NCI-H748 treated with DMSO at 0.1 percent for 48 hours (cell line): ENCODE measurements around the gene SLC44A1.
"Not testable (repeated sequence)": the region's sequence is repeated elsewhere in the genome, so short reads cannot be mapped to it uniquely, and the experiment has no call there.

ENCODE experiments used
- DNase-seq: peaks from one replicate; lab custom pipeline; 2025; lab: John Stamatoyannopoulos, UW

The SLC44A1 gene

DNA sequence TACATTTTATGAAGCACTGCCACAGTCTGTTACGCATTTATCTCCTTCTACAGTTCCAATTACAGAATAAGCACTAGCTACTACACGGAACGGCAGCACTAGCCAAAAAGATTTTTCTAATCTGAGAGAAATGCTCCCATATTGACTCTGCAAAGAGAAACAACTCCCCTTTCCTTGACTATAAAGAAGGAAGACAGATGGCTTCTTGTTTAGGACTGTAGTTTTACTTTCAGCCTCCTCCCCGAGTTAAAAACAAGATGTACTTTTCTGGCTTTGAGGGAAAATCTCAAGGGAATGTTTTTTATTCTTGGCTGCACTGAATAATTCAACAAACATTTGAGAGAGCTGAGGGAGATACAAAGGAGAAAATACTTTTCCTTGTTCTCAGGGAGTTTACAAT, 1.9 kb upstream of the SLC44A1 start:
- no peak for DNase-seq

DNA sequence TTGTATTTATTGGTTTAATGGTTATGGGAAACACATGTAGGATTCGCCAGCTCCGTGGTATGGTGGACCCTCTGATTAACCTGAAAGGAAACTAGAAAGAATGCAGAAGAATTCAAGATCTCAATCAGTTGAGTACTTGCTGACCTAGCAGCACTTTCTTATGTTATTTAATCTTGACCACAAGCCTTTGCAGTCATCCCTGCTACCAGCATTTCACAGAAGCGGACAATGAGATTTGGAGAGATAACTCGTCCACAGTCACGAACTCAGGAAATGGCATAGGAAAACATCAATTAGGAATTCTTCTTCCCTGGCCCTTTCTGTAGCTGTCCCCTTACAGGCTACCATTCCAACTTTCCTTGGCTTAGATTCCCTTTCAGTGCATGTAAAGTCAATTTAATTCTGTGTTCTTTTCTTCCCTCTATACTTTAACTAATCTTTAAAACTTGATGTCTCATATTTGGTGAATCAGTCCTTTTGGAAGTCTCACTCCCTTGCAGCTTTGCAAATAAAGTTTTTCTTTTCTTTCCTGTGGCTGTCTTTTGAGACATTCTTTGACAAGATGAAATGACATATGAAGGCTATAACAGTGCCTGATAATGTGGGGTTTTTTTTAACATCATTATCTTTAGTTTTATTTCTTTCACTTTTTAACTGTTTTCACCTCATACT, 1.3 kb upstream of the SLC44A1 start:
- DNase-seq, result no peak

DNA sequence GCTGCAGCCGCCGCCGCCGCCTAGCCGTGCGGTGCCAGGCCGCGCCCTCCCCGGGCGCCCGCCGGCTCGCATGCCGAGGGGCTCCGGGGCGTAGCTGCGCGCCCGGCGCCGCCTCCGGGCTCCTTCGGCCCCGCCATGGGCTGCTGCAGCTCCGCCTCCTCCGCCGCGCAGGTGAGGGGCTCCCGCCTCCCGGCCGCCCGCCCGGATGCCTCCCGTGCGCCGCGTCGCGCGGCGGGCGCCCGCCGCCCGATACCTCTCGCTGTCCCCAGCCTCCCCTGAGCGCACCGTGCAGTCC, 230 bp downstream of the SLC44A1 start:
- no peak for DNase-seq

- DNase-seq, result peak; percentile 59
These were observed 809 bp downstream of the SLC44A1 start for GRCh38 chr9:105245029-105245890.

DNA sequence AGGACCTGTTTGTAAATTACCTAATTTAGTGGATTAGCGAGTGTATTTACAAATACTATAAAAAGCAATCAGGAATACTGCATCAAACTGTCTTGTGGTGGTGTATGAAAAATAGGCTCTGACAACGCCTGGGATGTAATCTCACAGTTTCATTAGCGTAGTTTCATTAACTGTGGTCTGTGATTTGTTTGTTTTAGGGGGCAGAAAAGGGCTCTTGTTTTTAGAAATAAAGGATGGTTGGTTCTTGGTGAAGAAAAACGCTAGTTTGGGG, 1.4 kb downstream of the SLC44A1 start:
- DNase-seq, result no peak

- no peak for DNase-seq
These were observed 2.3 kb downstream of the SLC44A1 start for GRCh38 chr9:105246656-105247173.

GRCh38 chr9:105248691-105249090, 4.2 kb downstream of the SLC44A1 start:
- no peak for DNase-seq

DNA sequence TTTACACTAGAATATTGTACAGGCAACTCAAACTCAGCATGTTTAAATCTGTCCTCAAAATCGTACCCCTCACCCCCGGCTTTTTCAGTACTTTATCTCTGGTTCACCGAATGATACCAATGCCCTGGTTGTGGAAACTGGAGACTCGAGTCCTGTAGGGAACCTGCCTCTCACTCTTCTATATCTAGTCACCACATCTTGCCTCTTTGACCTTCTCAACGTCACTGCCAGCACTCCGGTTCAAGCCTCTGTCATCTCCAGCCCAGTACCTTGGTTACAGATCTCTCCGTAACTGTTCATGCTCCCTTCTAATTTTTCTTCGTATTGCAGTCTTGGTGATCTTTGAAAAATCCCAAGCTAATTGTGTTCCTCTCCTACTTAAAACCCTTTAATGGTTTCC, 6.7 kb downstream of the SLC44A1 start:
- no peak for DNase-seq

DNA sequence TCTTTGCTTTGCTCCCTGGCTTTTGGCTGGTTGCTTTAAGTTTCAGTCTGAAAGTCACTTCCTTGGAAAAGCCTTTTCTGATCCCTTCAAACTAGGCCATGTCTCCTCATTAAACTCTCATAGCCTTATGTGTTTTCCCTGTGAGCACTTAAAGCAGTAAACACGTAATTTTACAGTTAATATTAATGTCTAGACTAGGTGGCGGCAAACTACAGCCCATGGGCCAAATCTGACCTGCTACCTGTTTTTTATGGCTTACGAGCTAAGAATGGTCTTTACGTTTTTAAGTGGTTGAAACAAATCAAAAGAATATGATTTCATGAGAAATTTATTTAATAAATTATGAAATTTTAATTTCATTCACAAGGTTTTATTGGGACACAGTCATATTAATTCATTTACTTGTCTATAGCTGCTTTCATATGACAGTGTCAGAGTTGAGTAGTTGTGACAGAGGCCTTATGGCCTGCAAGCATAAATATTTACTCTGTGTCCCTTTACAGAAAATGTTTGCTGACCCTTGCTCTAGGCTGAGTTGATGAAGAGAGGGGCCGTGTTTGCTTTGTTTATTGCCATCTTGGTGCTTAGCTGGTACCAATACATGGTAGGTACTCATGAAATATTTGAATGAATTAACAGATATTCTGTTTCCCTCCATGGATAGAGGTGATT, 7.4 kb downstream of the SLC44A1 start:
- peak; percentile 41 for DNase-seq

DNA sequence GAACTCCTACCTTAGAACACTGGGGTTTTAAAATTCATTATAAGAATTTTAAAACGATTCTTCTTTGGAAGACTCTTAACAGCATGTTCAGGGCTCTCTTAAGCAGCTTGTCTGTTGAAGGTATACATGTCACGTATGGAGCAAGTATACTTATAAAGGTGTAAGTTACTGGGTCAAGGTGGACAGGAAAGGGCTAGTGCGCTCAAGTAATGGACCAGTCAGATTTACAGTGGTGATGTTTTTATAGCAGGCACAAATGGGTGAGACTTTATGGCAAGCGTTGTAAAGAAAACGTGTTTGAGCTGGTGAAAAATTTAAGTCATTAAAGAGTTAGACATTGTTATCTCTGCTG, 7.9 kb downstream of the SLC44A1 start:
- no peak for DNase-seq

DNA sequence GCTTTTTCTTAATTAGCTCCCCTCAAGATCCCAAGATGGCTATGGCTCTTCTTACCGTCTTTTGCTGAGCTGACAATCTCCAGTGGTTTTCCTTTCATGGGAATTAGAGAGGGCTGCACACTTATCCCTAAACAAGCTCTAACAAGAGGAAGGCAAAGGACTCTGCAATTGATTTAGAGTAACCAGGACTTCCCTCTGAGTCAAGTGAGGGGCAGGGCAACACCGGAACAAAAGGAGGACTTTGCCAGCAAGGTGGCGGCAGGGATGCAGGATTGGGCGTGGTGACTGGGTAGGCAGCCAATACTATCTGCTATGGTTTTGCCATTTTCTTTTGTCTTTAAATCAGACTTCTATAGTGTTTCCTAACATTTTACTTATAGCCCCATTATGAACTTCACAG, 9.8 kb downstream of the SLC44A1 start:
- DNase-seq, result no peak

DNA sequence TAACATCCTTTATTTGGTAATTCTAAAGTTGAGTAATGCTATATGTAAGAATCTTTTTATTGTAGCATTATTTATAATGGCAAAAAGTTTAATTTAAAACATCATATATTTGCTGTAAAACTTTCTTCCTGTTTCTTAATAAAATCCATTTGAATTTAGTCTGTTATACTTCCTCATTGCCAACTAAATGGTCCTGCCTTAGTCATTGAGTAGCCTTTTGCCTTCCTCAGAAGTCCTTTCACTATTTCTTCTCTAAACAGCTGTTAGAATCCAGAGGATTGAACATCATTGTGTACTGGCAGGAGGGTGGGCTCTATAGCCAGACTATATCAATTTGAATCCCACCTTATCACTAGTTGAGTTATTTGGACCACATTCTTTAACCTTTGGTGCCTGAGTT, 11.0 kb downstream of the SLC44A1 start:
- no peak for DNase-seq

- not testable (repeated sequence) for DNase-seq
These were observed 12.1 kb downstream of the SLC44A1 start for GRCh38 chr9:105256569-105256968.

GRCh38 chr9:105257809-105258208, 13.4 kb downstream of the SLC44A1 start:
- DNase-seq, result no peak

DNA sequence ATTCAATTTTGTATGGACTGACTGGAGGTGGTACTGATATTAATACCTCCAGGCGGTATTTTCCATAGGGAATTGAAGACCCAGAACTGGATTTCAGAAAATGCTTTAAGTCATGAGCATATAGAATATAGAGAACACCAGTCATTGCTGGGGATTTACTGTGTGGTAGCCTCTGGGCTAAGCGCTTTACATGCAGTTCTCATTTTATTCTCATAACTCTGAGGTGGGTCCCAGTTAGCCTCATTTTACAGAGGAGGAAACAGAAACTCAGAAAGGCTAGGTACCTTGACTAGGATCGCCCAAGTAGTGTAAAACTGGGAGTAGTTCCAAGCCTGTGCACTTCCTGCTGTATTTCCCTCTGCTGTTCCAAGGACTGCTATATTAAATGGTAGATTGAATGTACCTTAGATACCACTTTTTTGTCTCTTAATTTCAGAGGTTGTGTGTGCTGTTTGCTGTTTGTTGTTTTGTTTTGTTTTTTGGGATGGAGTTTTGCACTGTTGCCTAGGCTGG, 13.8 kb downstream of the SLC44A1 start:
- DNase-seq, result no peak

DNA sequence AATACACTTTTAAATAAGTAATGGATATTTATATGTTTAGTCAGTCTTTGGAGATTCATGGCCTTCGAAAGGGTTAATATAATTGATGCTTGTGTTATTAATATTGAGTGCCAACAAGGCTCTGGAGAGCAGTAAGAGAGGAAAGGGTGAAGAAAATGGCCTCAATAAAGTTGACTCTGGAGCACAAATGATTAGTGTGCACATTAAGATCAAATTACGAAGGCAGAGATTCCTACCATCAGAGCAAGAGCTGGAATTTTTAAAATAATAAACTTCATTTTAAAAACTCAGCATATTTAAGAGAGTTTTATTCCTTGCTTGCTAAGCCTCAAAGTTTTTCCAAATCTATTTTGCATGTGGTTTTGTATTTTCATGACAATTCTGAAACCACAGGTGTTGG, 14.8 kb downstream of the SLC44A1 start:
- DNase-seq, result no peak

DNA sequence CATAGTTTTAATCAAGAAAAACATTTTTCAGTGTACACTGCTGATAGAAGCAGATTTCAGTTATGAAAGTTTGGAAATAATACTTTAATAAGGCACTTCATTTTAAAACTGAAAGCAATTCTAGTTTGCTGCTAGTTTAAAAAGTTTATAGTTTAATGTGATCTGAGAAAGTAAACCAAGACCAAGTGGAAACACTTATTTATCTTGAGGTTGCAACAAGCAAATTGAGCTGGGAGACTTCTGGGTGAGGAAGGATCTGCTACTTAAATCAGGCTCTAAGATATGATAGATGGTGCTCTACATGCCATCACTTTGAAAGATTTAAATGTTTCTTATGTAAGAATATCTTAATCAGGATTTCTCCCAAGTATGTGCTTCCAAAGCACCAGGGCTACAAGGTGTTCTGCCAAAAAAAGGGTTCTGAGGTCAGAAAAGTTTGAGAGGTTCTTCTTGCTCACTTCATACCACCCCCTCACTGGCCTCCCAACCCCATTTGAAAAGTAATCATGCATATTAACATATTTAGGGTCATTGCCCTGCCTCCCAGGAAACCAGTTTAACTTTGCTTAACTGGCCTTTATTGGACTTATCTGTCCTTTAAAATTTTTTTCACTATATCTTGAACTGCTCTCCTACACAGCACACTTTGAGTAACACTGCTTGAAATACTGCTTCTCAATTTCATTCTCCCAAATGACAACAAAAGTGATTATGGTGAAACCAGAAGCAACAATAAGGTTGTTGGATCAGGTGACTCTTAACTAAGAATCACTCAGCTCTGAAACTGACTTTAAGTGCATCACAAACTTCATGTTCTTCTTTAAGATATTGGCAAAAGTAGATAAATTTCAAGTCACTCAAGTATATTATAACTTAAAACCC, 15.5 kb downstream of the SLC44A1 start:
- DNase-seq, result no peak

GRCh38 chr9:105262497-105262896, 18.0 kb downstream of the SLC44A1 start:
- DNase-seq, result no peak

DNA sequence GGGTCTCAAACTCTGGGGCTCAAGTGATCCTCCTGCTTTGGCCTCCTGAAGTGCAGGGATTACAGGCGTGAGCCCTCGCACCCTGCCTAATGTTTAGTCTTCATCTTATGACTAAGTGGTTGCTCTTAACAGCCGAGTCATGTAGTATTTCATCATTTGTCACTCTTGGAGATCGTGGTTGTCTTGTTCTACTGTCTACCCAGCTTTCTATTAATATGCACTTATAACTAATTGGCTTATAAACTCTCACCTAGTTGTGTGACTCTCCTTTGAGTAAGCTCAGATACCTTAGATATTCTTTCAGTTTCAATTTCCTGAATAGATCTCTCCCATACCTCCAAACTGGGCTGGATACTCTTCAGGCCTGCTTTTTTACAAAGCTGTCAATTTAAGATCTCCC, 19.9 kb downstream of the SLC44A1 start:
- DNase-seq, result no peak

GRCh38 chr9:105268254-105268653, 23.8 kb downstream of the SLC44A1 start:
- not testable (repeated sequence) for DNase-seq

- DNase-seq, result no peak
These were observed 25.1 kb downstream of the SLC44A1 start for GRCh38 chr9:105269593-105269992.

DNA sequence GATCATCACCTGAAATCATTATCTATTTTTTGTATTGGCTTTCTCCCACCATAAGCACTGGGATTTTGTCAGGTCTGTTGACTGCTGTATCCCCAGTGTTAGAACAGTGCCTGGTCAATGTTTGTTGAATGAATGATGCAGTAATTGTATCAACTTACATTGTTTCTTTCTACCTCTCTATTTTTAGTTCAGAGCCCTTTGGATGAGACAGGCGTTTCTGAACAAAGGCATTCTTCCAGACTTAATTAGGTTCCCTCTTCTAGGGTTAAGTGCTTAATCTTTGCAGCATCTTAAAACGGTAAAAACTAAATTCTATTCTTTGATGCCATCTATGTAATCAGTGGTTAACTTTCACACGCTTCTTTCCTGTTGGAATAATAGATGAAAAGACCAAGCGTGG, 26.3 kb downstream of the SLC44A1 start:
- no peak for DNase-seq
